ENCODE data around the gene BCAS3.
"Not testable (repeated sequence)": the region's sequence is repeated elsewhere in the genome, so short reads cannot be mapped to it uniquely, and the experiment has no call there.

Gene BCAS3

GRCh38 chr17:61239953-61240352 is 562.3 kb downstream of the BCAS3 start:
- no peak for DNase-seq

GRCh38 chr17:61240851-61241468 is 563.3 kb downstream of the BCAS3 start:
- DNase-seq: no peak

GRCh38 chr17:61244988-61245387 is 567.3 kb downstream of the BCAS3 start:
- not testable (repeated sequence) for DNase-seq

- no peak for DNase-seq
Observed at GRCh38 chr17:61245706-61246135, 568.1 kb downstream of the BCAS3 start.

GRCh38 chr17:61247439-61247838 is 569.8 kb downstream of the BCAS3 start:
- no peak for DNase-seq

- DNase-seq: no peak
Observed at GRCh38 chr17:61248399-61248798, 570.7 kb downstream of the BCAS3 start.

- DNase-seq: no peak
Observed at GRCh38 chr17:61249649-61250299, 572.1 kb downstream of the BCAS3 start.

- DNase-seq: no peak
Observed at GRCh38 chr17:61250335-61250890, 572.8 kb downstream of the BCAS3 start.

GRCh38 chr17:61251939-61252865 is 574.6 kb downstream of the BCAS3 start:
- DNase-seq: no peak

GRCh38 chr17:61253362-61253761 is 575.7 kb downstream of the BCAS3 start:
- DNase-seq: no peak

- DNase-seq: no peak
Observed at GRCh38 chr17:61253937-61254574, 576.4 kb downstream of the BCAS3 start.

GRCh38 chr17:61254904-61255303 is 577.3 kb downstream of the BCAS3 start:
- DNase-seq: no peak

- DNase-seq: no peak
Observed at GRCh38 chr17:61255647-61256046, 578.0 kb downstream of the BCAS3 start.

- no peak for DNase-seq
Observed at GRCh38 chr17:61259360-61259759, 581.7 kb downstream of the BCAS3 start.

GRCh38 chr17:61260071-61260797 is 582.6 kb downstream of the BCAS3 start:
- DNase-seq: no peak

GRCh38 chr17:61261001-61261637 is 583.5 kb downstream of the BCAS3 start:
- no peak for DNase-seq

- no peak for DNase-seq
Observed at GRCh38 chr17:61265397-61265796, 587.7 kb downstream of the BCAS3 start.

- DNase-seq: no peak
Observed at GRCh38 chr17:61267847-61268246, 590.2 kb downstream of the BCAS3 start.

- DNase-seq: no peak
Observed at GRCh38 chr17:61275395-61275794, 597.7 kb downstream of the BCAS3 start.

- DNase-seq: no peak
Observed at GRCh38 chr17:61276806-61277205, 599.2 kb downstream of the BCAS3 start.

- DNase-seq: no peak
Observed at GRCh38 chr17:61279476-61280145, 602.0 kb downstream of the BCAS3 start.

Data from activated CD4-positive, alpha-beta T cell treated with anti-CD3 and anti-CD28 coated beads for 1 hour (primary cell).